GM12878 (cell line): Measurements from ENCODE around the gene P2RX7.

Experiments
- CTCF ChIP-seq, 3 experiments: IDR thresholded peaks in 2 of 3; conservative IDR thresholded peaks in 1 of 3; 2 replicates each; pipeline ENCODE4 v1.5.1; 2011; ENCODE audit warnings: low read depth in 3 of 3, low read length in 3 of 3, mild to moderate bottlenecking in 3 of 3, control low read depth in 2 of 3, moderate library complexity in 2 of 3, inconsistent platforms in 1 of 3, mixed read lengths in 1 of 3; ENCODE audit not compliant: control insufficient read depth in 2 of 3, insufficient read depth in 1 of 3; ENCODE audit errors: extremely low read depth in 1 of 3
- EP300 ChIP-seq, 2 experiments: fragments of 150-350 bp in 1 of 2; IDR thresholded peaks; 2 replicates each; pipeline ENCODE4 v1.6.1; 2011 to 2012; ENCODE audit warnings: low read depth in 2 of 2, low read length in 2 of 2, borderline replicate concordance in 1 of 2, improper control_type of control experiment in 1 of 2, inconsistent platforms in 1 of 2; ENCODE audit not compliant: control insufficient read depth in 1 of 2
- JUNB ChIP-seq: IDR thresholded peaks from 2 replicates; pipeline ENCODE4 v1.6.1; 2016; ENCODE audit warnings: antibody characterized with exemption, mild to moderate bottlenecking
- NFIC ChIP-seq: IDR thresholded peaks from 2 replicates; pipeline ENCODE4 v1.6.1; 2012; ENCODE audit warnings: low read depth, mild to moderate bottlenecking, inconsistent platforms, low read length, moderate library complexity
- SMAD1 ChIP-seq: fragments of 450-650 bp; IDR thresholded peaks from 2 replicates; pipeline ENCODE4 v1.6.1; 2018; ENCODE audit warnings: mild to moderate bottlenecking, low read depth; ENCODE audit not compliant: partially characterized antibody
- SREBF1 ChIP-seq: IDR thresholded peaks from 2 replicates; pipeline ENCODE4 v1.6.1; 2012; ENCODE audit warnings: mild to moderate bottlenecking, low read length
- ZBTB4 ChIP-seq: fragments of 450-650 bp; formaldehyde crosslinking; IDR thresholded peaks from 2 replicates; pipeline ENCODE4 v1.4.0; 2022; ENCODE audit warnings: mild to moderate bottlenecking, moderate library complexity
- ZNF274 ChIP-seq: IDR thresholded peaks from one replicate; pipeline ENCODE4 v1.8.0; 2011; ENCODE audit not compliant: insufficient read length, insufficient read depth

- TF ChIP-seq SMAD1 (no peak), CTCF (IDR thresholded peaks at IDR 0.05 in 2 of 3, conservative IDR thresholded peaks at IDR 0.05 in 1 of 3; ENCODE audit: control insufficient read depth in 2 of 3, extremely low read depth in 1 of 3, insufficient read depth in 1 of 3, low read depth in 3 of 3, low read length in 3 of 3) (no peak), JUNB (no peak), SREBF1 (no peak), NFIC (no peak), ZNF274 (no peak), EP300 (IDR thresholded peaks at IDR 0.05; ENCODE audit: borderline replicate concordance in 1 of 2, control insufficient read depth in 1 of 2, low read depth in 2 of 2, low read length in 2 of 2) (no peak), ZBTB4 (CRISPR knock-in tag) (no peak)
Measured at GRCh38 chr12:121120989-121121755, 11.5 kb upstream of the P2RX7 start.
